IMR-90 (cell line): ENCODE measurements around the gene DCP1A. TPM values are rescaled to one million over a fixed set of nuclear protein-coding genes. Genes with fewer than 3 reads are reported as not detected.

Source experiments
- ATAC-seq: fragments of 200-7000 bp; cut with Tn5 transposase; 2 replicates; pipeline ENCODE4 v1.9.1; 2020; ENCODE audit warnings: low read depth, mild to moderate bottlenecking, moderate library complexity
- BruUV-seq: library from RNA; stranded (reverse); fragments of 400-500 nt; replicated peaks from 2 replicates; lab custom pipeline; 2021; lab: Mats Ljungman, UMichigan
- CTCF ChIA-PET: fragments of 300-600 bp; formaldehyde crosslinking; extraction: SDS; loops from one replicate; lab custom pipeline; 2021; ENCODE audit warnings: antibody characterized with exemption; lab: Yijun Ruan, JAX
- POLR2A ChIA-PET: fragments of 300-600 bp; sonication (Branson Sonifier 250); formaldehyde crosslinking; loops from one replicate; lab custom pipeline; 2022; ENCODE audit warnings: antibody characterized with exemption; ENCODE audit not compliant: unreplicated experiment; lab: Charles Lee
- DNase-seq: peaks from one replicate; pipeline ENCODE4 v3.0.0; 2013
- H2AFZ ChIP-seq: replicated peaks from 2 replicates; pipeline ENCODE3; 2013; ENCODE audit warnings: low read length, mild to moderate bottlenecking; ENCODE audit not compliant: poor library complexity
- H2AK5ac ChIP-seq: 2 replicates; pipeline ENCODE4 v1.6.1; 2013; ENCODE audit warnings: low read depth, low read length, inconsistent platforms
- H2AK9ac ChIP-seq: replicated peaks from 2 replicates; pipeline ENCODE3; 2013; ENCODE audit warnings: mild to moderate bottlenecking, low read depth, low read length, moderate library complexity; ENCODE audit not compliant: poor library complexity
- H2BK120ac ChIP-seq: 2 replicates; pipeline ENCODE4 v1.6.1; 2013; ENCODE audit warnings: low read depth, low read length, inconsistent platforms
- H2BK15ac ChIP-seq: 3 replicates; pipeline ENCODE4 v1.6.1; 2013; ENCODE audit warnings: low read depth, low read length, inconsistent platforms
- H2BK20ac ChIP-seq: 2 replicates; pipeline ENCODE4 v1.6.1; 2013; ENCODE audit warnings: low read depth, mild to moderate bottlenecking, inconsistent platforms, low read length, moderate library complexity
- H2BK5ac ChIP-seq: 2 replicates; pipeline ENCODE4 v1.6.1; 2013; ENCODE audit warnings: mild to moderate bottlenecking, low read depth, low read length, inconsistent platforms; ENCODE audit not compliant: poor library complexity, severe bottlenecking
- H3K14ac ChIP-seq: replicated peaks from 2 replicates; pipeline ENCODE4 v1.6.1; 2013; ENCODE audit warnings: low read depth, low read length, inconsistent platforms
- H3K18ac ChIP-seq: 2 replicates; pipeline ENCODE4 v1.6.1; 2013; ENCODE audit warnings: low read depth, low read length, control low read depth
- H3K23ac ChIP-seq: 2 replicates; pipeline ENCODE4 v1.6.1; 2013; ENCODE audit warnings: low read depth, low read length, inconsistent platforms
- H3K27ac ChIP-seq: 2 replicates; pipeline ENCODE4 v1.5.1; 2013; ENCODE audit warnings: mild to moderate bottlenecking, control low read depth, low read length; ENCODE audit not compliant: insufficient read depth
- H3K27me3 ChIP-seq: 2 replicates; pipeline ENCODE4 v1.6.1; 2013; ENCODE audit warnings: low read length; ENCODE audit not compliant: control insufficient read depth, insufficient read depth
- H3K36me3 ChIP-seq: 2 replicates; pipeline ENCODE4 v1.6.1; 2013; ENCODE audit warnings: low read length, mixed read lengths; ENCODE audit not compliant: control insufficient read depth, insufficient read depth
- H3K4ac ChIP-seq: 2 replicates; pipeline ENCODE4 v1.6.1; 2013; ENCODE audit warnings: low read depth, low read length, inconsistent platforms
- H3K4me1 ChIP-seq: 2 replicates; pipeline ENCODE4 v1.6.1; 2013; ENCODE audit warnings: low read length, mixed read lengths; ENCODE audit not compliant: control insufficient read depth, insufficient read depth
- H3K4me2 ChIP-seq: 2 replicates; pipeline ENCODE4 v1.6.1; 2013; ENCODE audit warnings: low read depth, mild to moderate bottlenecking, control low read depth, low read length, moderate library complexity
- H3K4me3 ChIP-seq: 2 replicates; pipeline ENCODE4 v1.5.1; 2013; ENCODE audit warnings: low read depth, mild to moderate bottlenecking, control low read depth, low read length, moderate library complexity; ENCODE audit not compliant: insufficient read depth
- H3K56ac ChIP-seq: 2 replicates; pipeline ENCODE4 v1.6.1; 2013; ENCODE audit warnings: low read length, inconsistent platforms; ENCODE audit not compliant: insufficient read depth; ENCODE audit errors: extremely low read depth
- H3K79me1 ChIP-seq, 2 experiments: 2 replicates each; pipeline ENCODE4 v1.6.1; 2013; ENCODE audit warnings: low read length in 2 of 2, inconsistent platforms in 1 of 2, low read depth in 1 of 2
- H3K9ac ChIP-seq: 2 replicates; pipeline ENCODE4 v1.6.1; 2013; ENCODE audit warnings: low read depth, low read length, control low read depth
- H3K9me1 ChIP-seq: 2 replicates; pipeline ENCODE4 v1.6.1; 2013; ENCODE audit warnings: low read length, inconsistent platforms; ENCODE audit not compliant: insufficient read depth
- H3K9me3 ChIP-seq: 2 replicates; pipeline ENCODE4 v1.6.1; 2013; ENCODE audit warnings: low read length; ENCODE audit not compliant: control insufficient read depth, insufficient read depth
- H4K20me1 ChIP-seq: 2 replicates; pipeline ENCODE4 v1.6.1; 2013; ENCODE audit warnings: low read length, inconsistent platforms; ENCODE audit not compliant: insufficient read depth
- H4K5ac ChIP-seq: 2 replicates; pipeline ENCODE4 v1.6.1; 2013; ENCODE audit warnings: mild to moderate bottlenecking, low read depth, low read length, control low read depth
- H4K8ac ChIP-seq, 2 experiments: 2 replicates each; pipeline ENCODE4 v1.6.1; 2013; ENCODE audit warnings: low read depth in 2 of 2, low read length in 2 of 2, control low read depth in 1 of 2, inconsistent platforms in 1 of 2
- H4K91ac ChIP-seq: 2 replicates; pipeline ENCODE4 v1.6.1; 2013; ENCODE audit warnings: low read depth, low read length, inconsistent platforms; ENCODE audit not compliant: insufficient read depth
- BHLHE40 ChIP-seq: fragments of 150-350 bp; IDR thresholded peaks from 2 replicates; pipeline ENCODE4 v1.6.1; 2016; ENCODE audit warnings: mild to moderate bottlenecking, low read depth, low read length
- CEBPB ChIP-seq: IDR thresholded peaks from 2 replicates; pipeline ENCODE4 v1.6.1; 2012; ENCODE audit warnings: low read depth, low read length, improper control_type of control experiment
- CHD1 ChIP-seq: IDR thresholded peaks from 2 replicates; pipeline ENCODE4 v1.6.1; 2012; ENCODE audit warnings: low read depth, low read length, improper control_type of control experiment
- CTCF ChIP-seq: conservative IDR thresholded peaks from 2 replicates; pipeline ENCODE4 v1.5.1; 2012; ENCODE audit warnings: mild to moderate bottlenecking, low read depth, low read length, improper control_type of control experiment
- ELK1 ChIP-seq: fragments of 150-350 bp; IDR thresholded peaks from 2 replicates; pipeline ENCODE4 v1.6.1; 2016; ENCODE audit warnings: low read depth, mild to moderate bottlenecking, low read length, moderate library complexity, borderline replicate concordance
- FOS ChIP-seq: fragments of 150-350 bp; IDR thresholded peaks from 2 replicates; pipeline ENCODE4 v1.6.1; 2016; ENCODE audit warnings: low read depth, low read length
- MAFK ChIP-seq: IDR thresholded peaks from 2 replicates; pipeline ENCODE4 v1.6.1; 2012; ENCODE audit warnings: low read depth, low read length, improper control_type of control experiment
- MAZ ChIP-seq: IDR thresholded peaks from 2 replicates; pipeline ENCODE4 v1.6.1; 2012; ENCODE audit warnings: low read depth, mild to moderate bottlenecking, low read length, improper control_type of control experiment, moderate library complexity, borderline replicate concordance
- MXI1 ChIP-seq: IDR thresholded peaks from 2 replicates; pipeline ENCODE4 v1.6.1; 2012; ENCODE audit warnings: low read depth, mild to moderate bottlenecking, low read length, moderate library complexity, borderline replicate concordance
- NFE2L2 ChIP-seq: fragments of 150-350 bp; IDR thresholded peaks from 2 replicates; pipeline ENCODE4 v1.6.1; 2016; ENCODE audit warnings: low read depth, mild to moderate bottlenecking, low read length
- POLR2A ChIP-seq: IDR thresholded peaks from 2 replicates; pipeline ENCODE4 v1.6.1; 2012; ENCODE audit warnings: mild to moderate bottlenecking, low read depth, low read length
- RAD21 ChIP-seq: IDR thresholded peaks from 2 replicates; pipeline ENCODE4 v1.6.1; 2012; ENCODE audit warnings: low read length, improper control_type of control experiment
- RCOR1 ChIP-seq: IDR thresholded peaks from 2 replicates; pipeline ENCODE4 v1.6.1; 2012; ENCODE audit warnings: mild to moderate bottlenecking, low read length, improper control_type of control experiment; ENCODE audit not compliant: insufficient replicate concordance
- RFX5 ChIP-seq: IDR thresholded peaks from 2 replicates; pipeline ENCODE4 v1.8.0; 2012; ENCODE audit warnings: low read depth, mild to moderate bottlenecking, low read length, moderate library complexity
- SMC3 ChIP-seq: fragments of 150-350 bp; IDR thresholded peaks from 2 replicates; pipeline ENCODE4 v1.6.1; 2016; ENCODE audit warnings: low read depth, mild to moderate bottlenecking, antibody characterized with exemption, low read length, moderate library complexity
- USF2 ChIP-seq: fragments of 150-350 bp; IDR thresholded peaks from 2 replicates; pipeline ENCODE4 v1.6.1; 2017; ENCODE audit warnings: mild to moderate bottlenecking, antibody characterized with exemption, low read length, low read depth
- WGBS, 2 experiments: methylation state at CpG; one replicate each; pipeline versions ENCODE4 v1.1.5 to v1.1.7; 2013; ENCODE audit warnings: missing lambda C conversion rate in 2 of 2; ENCODE audit not compliant: insufficient read length in 1 of 2; ENCODE audit errors: extremely low coverage in 2 of 2; 5-methylcytosine and 5-hydroxymethylcytosine counted together
- dilution Hi-C: fragments of 300-500 bp; cut with HindIII; formaldehyde crosslinking; loops from one replicate; pipeline ENCODE4 v1.14.3; 2018; ENCODE audit warnings: low sequenced_read_pairs; ENCODE audit not compliant: unreplicated experiment
- in situ Hi-C: fragments of 300-500 bp; cut with MboI; formaldehyde crosslinking; loops from 3 replicates; pipeline ENCODE4 v1.14.3; 2019; ENCODE audit warnings: low sequenced_read_pairs, inconsistent platforms, mixed read lengths
- intact Hi-C: fragments of 100-400 bp; cut with micrococcal nuclease; formaldehyde crosslinking; loops from 2 replicates; pipeline ENCODE4 v1.10.0; 2022
- polyA plus RNA-seq, 3 experiments: library from polyadenylated mRNA; depleted of rRNA; stranded (reverse); fragments of >200 nt; gene quantifications; 2 replicates each; pipeline ENCODE4 v1.2.3, GENCODE V29; 2012; ENCODE audit warnings: low replicate concordance in 1 of 3
- total RNA-seq: library from RNA; depleted of rRNA; stranded (reverse); fragments of >200 nt; gene quantifications from 2 replicates; pipeline ENCODE4 v1.2.3, GENCODE V29; 2012

The DCP1A gene
- total and polyA plus RNA-seq, 2 of the 4 experiments (the other 2 are of a cell fraction): 13.2 to 30.1 TPM

- ChIA-PET CTCF (no interaction called here), POLR2A (no interaction called here)
- intact Hi-C loops: no loop called here
- H3K56ac ChIP-seq: no peak overlapping the region
- no peak overlapping the region for H3K9ac ChIP-seq
- dilution Hi-C loops: no loop called here
- H3K14ac ChIP-seq: 0 out of 2 replicates have a peak overlapping the region, but pooled peaks have one; percentile 8
- 0 out of 2 replicates have a peak, but pooled peaks cover 2% of the 10 kb centered on the region for H3K9me1 ChIP-seq
- H2BK5ac ChIP-seq: peak overlapping the region; percentile 26
- H3K27me3 ChIP-seq: no peaks in the 10 kb centered on the region
- H3K18ac ChIP-seq: peak overlapping the region; percentile 6; the same call in 1 of the 2 replicates
- H3K23ac ChIP-seq: 0 out of 2 replicates have a peak overlapping the region, but pooled peaks have one; percentile 4
- peak overlapping the region in 1 of 2 experiments; percentile 2; a peak in 1 of 4 replicates for H4K8ac ChIP-seq
- H2AK9ac ChIP-seq: no peak overlapping the region
- H4K5ac ChIP-seq: no peak overlapping the region
- H3K79me1 ChIP-seq: peaks cover 27 to 49% of the 10 kb centered on the region in 2 experiments
- H2BK20ac ChIP-seq: no peak overlapping the region
- in situ Hi-C loops: no loop called here
- H3K4ac ChIP-seq: peak overlapping the region; percentile 2; the same call in 1 of the 2 replicates
- no peaks in the 10 kb centered on the region for H3K9me3 ChIP-seq
- no peak overlapping the region for H2BK120ac ChIP-seq
- BruUV-seq: no TSS peak
- WGBS, 2 experiments: 17% methylated on average over 2 of the region's 5 CpGs; no CpG with 5 or more reads in 1 of the 2 experiments
- ATAC-seq: peak; percentile 79
- H4K20me1 ChIP-seq: peaks cover 15% of the 10 kb centered on the region; the same call in 1 of the 2 replicates
- peaks cover 2% of the 10 kb centered on the region; the same call in 1 of the 2 replicates for H3K4me1 ChIP-seq
- peaks cover 14% of the 10 kb centered on the region for H3K36me3 ChIP-seq
- H2BK15ac ChIP-seq: no peak overlapping the region
- no peak overlapping the region for H4K91ac ChIP-seq
- H3K4me2 ChIP-seq: peak overlapping the region; percentile 53
- 0 out of 2 replicates have a peak overlapping the region, but pooled peaks have one; percentile 53 for H2AK5ac ChIP-seq
- peak; percentile 69 for DNase-seq
- H3K4me3 ChIP-seq: no peak overlapping the region
- H3K27ac ChIP-seq: peak overlapping the region; percentile 53; the same call in 1 of the 2 replicates
- TF ChIP-seq POLR2A: no peak
- no peak for TF ChIP-seq CHD1
- no peak for TF ChIP-seq RFX5
- no peak for TF ChIP-seq MAFK
- TF ChIP-seq USF2: no peak
- no peak for TF ChIP-seq RAD21
- TF ChIP-seq CTCF: no peak
- no peak for TF ChIP-seq ELK1
- TF ChIP-seq MAZ: no peak
- no peak for TF ChIP-seq MXI1
- TF ChIP-seq CEBPB: peak; percentile 71
- TF ChIP-seq BHLHE40: no peak
- no peak for TF ChIP-seq SMC3
- no peak for TF ChIP-seq FOS
- peak; percentile 53 for TF ChIP-seq RCOR1
- no peak for TF ChIP-seq NFE2L2
- no peak overlapping the region for H2AFZ ChIP-seq
These were observed 18.6 kb downstream of the DCP1A start for GRCh38 chr3:53328746-53329145.
